Small intestine (tissue), 7 donors: Measurements from ENCODE around the gene STK16. TPM values are rescaled to one million over a fixed set of nuclear protein-coding genes. Genes with fewer than 3 reads are reported as not detected.
A peak's percentile ranks its signal among the peaks of the same experiment; 100 is the strongest.

Source experiments
- DNase-seq, 2 donors: peaks; one replicate each; pipeline versions ENCODE4 v3.0.0 to v3.0.0-alpha.2; 2013
- FAIRE-seq: peaks from 2 replicates; lab custom pipeline; 2012; peaks lifted over from hg19 to GRCh38; lab: Jason Lieb, UNC
- H3K27ac ChIP-seq, 3 donors: one replicate each; pipeline ENCODE4 v1.5.1; 2013; ENCODE audit warnings: low read length in 2 of 3, mild to moderate bottlenecking in 2 of 3, control low read depth in 1 of 3, inconsistent platforms in 1 of 3, low read depth in 1 of 3, moderate library complexity in 1 of 3
- H3K27me3 ChIP-seq, 3 donors: one replicate each; pipeline ENCODE4 v1.6.1; 2013; ENCODE audit warnings: low read length in 3 of 3, inconsistent platforms in 1 of 3; ENCODE audit not compliant: control insufficient read depth in 3 of 3, insufficient read depth in 3 of 3
- H3K36me3 ChIP-seq, 3 donors: one replicate each; pipeline ENCODE4 v1.6.1; 2013; ENCODE audit warnings: low read length in 3 of 3, inconsistent platforms in 1 of 3, low read depth in 1 of 3, mild to moderate bottlenecking in 1 of 3, moderate library complexity in 1 of 3; ENCODE audit not compliant: control insufficient read depth in 3 of 3, insufficient read depth in 2 of 3
- H3K4me1 ChIP-seq, 3 donors: one replicate each; pipeline ENCODE4 v1.6.1; 2013; ENCODE audit warnings: low read length in 2 of 3, inconsistent platforms in 1 of 3, low read depth in 1 of 3, mild to moderate bottlenecking in 1 of 3, moderate library complexity in 1 of 3; ENCODE audit not compliant: control insufficient read depth in 3 of 3, insufficient read depth in 2 of 3
- H3K4me3 ChIP-seq, 3 donors: one replicate each; pipeline ENCODE4 v1.5.1; 2013; ENCODE audit warnings: low read length in 3 of 3, control low read depth in 1 of 3, inconsistent platforms in 1 of 3, low read depth in 1 of 3, mild to moderate bottlenecking in 1 of 3, moderate library complexity in 1 of 3
- H3K9me3 ChIP-seq, 2 donors: one replicate each; pipeline ENCODE4 v1.6.1; 2013; ENCODE audit warnings: low read depth in 1 of 2, low read length in 1 of 2; ENCODE audit not compliant: control insufficient read depth in 2 of 2, insufficient read depth in 1 of 2
- WGBS, 3 donors: extraction: QIAGEN DNeasy Blood & Tissue Kit; methylation state at CpG; one replicate each; pipeline ENCODE4 v1.1.7; 2013; 5-methylcytosine and 5-hydroxymethylcytosine counted together
- polyA plus RNA-seq, 4 donors: library from polyadenylated mRNA; stranded (reverse) in 3 of 4; unstranded in 1 of 4; fragments of 200-250 nt in 3 of 4; fragments of 120-200 nt in 1 of 4; gene quantifications; one replicate each; pipeline versions ENCODE4 v1.2.1 to v1.2.3, GENCODE V29; 2013
- donor health status: healthy with polysubstance abuse.
- donor health status: control.
- donor health status: control.
- donor health status: Bipolar disorder and iron deficiency.
- donor health status: healthy.

STK16 gene
- polyA plus RNA-seq, 4 donors = 31.1 to 53.4 (median 42.6) TPM

DNA sequence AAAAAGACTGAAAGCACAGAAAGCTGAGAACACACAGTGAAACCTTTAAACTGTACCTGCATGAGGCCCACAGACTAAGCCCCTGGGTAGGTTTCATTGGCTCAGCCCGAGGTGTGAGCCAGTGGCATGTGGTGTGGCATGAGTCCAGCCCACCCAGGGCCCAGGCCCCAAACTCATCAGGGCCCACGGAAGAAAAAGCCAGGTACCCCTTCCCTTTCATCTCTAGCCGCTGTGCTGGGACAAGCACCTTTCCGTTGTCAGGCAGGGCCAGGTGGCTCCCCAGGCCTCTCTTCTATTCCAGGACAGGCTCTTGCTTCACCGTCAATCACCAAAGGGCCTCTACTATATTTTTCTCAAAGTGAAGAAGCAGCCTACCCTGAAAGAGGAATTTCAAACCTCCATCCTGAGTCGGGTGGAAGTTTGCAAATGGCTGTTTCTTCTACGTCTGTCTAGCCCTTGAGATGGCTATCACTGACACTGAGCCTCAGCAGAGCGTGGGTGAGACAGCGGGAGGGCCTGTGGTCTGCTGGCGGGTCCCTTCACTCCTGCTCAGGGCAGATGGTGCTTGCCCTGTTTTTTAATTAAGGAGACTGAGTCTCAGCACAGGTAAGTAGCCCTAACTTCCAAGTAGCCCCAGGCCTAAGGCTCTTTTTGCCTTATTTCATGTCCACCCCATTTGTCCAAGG lies 42.4 kb downstream of the STK16 start:
- H3K27me3 ChIP-seq = no peaks in the 10 kb centered on the region
- H3K4me1 ChIP-seq = no peaks in the 10 kb centered on the region
- H3K9me3 ChIP-seq = no peaks in the 10 kb centered on the region
- WGBS, 3 donors = 76 to 84% (median 83%) methylated on average over 10 of the region's 10 CpGs
- H3K4me3 ChIP-seq = no peak overlapping the region
- no peak for DNase-seq
- FAIRE-seq = no peak
- no peak overlapping the region for H3K27ac ChIP-seq
- H3K36me3 ChIP-seq = peaks cover 7 to 39% (median 7%) of the 10 kb centered on the region in 3 donors

DNA sequence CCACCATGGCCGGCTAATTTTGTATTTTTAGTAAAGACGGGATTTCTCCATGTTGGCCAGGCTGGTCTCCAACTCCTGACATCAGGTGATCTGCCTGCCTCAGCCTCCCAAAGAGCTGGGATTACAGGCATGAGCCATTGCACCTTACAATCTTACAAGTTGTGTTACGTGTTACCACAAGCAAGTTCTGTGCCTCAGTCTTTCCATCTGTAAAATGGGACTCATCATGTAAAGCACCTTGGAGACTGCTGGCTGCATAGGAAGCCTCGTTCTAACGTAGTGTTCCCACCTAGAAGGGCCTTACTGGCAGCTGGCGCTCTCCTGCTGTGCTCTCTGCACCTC lies 43.9 kb downstream of the STK16 start:
- no peak for DNase-seq
- H3K27ac ChIP-seq = no peak overlapping the region
- peaks cover 2 to 25% (median 3%) of the 10 kb centered on the region in 3 donors for H3K36me3 ChIP-seq
- 75 to 80% (median 79%) methylated on average over 6 of the region's 6 CpGs for WGBS, 3 donors
- H3K9me3 ChIP-seq = no peaks in the 10 kb centered on the region
- no peaks in the 10 kb centered on the region for H3K27me3 ChIP-seq
- H3K4me3 ChIP-seq = no peak overlapping the region
- no peak for FAIRE-seq
- peaks cover 0 to 2% (median 0%) of the 10 kb centered on the region in 3 donors for H3K4me1 ChIP-seq

DNA sequence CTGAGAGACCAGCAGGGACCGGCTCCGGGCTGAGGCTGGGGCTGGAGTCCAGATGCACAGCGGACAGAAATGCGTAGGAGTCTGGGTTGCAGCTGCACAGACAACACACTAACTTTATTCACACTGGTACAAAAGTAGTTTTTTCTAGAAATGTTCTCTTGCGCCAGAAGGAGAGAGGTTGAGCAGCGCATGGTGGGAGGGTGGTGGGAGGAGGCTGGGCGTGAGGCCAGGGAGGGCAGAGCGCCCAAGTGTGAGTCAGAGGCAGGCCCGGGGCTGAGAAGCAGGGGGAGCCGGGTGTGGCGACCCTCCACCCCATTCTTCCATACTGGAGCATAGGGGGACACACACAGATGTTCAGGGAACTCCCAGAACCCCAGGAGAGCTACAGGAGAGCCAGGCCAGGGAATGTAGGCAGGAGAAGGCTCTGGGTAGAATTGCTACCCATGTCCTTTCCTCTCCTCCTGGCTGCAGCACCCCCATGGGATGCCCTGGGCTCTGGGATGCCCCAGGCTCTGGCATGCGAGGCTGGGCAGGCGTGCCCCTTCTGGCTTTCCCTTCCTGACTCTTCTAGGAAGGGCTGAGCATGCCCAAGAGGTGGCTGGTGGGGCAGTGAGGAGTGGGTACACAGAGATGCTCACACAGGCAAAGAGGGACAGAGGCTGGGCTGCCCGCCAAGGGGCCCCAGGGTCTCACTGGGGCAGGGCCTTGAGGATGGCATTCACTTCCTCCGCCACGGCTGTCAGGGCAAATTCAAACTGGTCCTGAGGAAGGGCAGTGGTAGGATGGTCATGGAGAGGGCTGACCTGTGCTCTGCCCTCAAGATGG lies 44.5 kb downstream of the STK16 start:
- 48 to 57% (median 53%) methylated on average over 16 of the region's 16 CpGs for WGBS, 3 donors
- no peaks in the 10 kb centered on the region for H3K9me3 ChIP-seq
- H3K4me1 ChIP-seq = peaks cover 0 to 2% (median 0%) of the 10 kb centered on the region in 3 donors
- FAIRE-seq (no peak), DNase-seq (peak in 1 of 2 donors; percentile 32)
- H3K27me3 ChIP-seq = no peaks in the 10 kb centered on the region
- H3K36me3 ChIP-seq = peaks cover 2 to 19% (median 3%) of the 10 kb centered on the region in 3 donors
- H3K27ac ChIP-seq = peak overlapping the region in 2 of 3 donors; percentile 19 to 21
- H3K4me3 ChIP-seq = no peak overlapping the region

DNA sequence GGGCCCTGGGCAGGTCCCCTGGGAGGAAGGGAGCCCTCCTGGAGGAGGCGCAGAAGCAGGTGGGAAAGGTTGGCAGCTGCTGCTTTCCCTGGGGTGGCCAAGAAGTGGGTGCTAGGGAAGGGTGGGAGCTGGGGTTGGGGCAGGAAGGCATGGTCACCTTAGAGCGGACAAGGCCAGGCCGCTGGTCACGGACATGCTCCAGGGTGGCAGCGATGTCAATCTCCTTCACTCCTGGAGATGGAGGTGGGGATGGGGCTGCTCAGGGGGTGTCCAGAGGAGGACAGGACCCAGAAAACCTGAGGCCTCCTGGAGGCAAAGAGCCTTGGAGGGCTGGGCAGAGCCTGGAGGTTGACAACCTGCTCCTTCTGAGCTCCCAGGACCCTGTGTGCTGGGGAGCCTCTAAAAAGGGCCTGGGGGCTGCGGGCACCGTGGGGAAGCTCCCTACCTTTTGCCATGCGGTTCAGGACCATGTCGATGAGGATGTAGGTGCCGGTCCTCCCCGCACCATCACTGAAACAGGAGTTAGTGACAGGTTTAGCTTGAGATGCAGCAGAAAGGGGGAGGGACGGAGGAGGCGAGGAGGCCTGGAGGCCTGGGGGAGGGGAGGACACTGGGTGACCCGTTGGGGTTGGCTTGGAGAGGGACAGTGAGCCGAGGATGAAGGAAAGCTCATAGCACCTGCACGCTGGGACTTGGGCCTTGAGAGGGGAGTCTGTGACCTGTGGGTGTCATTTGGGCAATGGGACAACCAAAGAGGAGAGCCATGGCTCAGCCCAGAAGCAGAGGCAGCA lies 45.3 kb downstream of the STK16 start:
- FAIRE-seq = no peak
- no peak for DNase-seq
- Histone ChIP-seq H3K27ac (no peak overlapping the region), H3K9me3 (no peaks in the 10 kb centered on the region), H3K4me1 (peaks cover 0 to 6% (median 0%) of the 10 kb centered on the region in 3 donors), H3K27me3 (no peaks in the 10 kb centered on the region), H3K4me3 (no peak overlapping the region), H3K36me3 (peaks cover 0 to 11% (median 3%) of the 10 kb centered on the region in 3 donors)
- WGBS, 3 donors = 82 to 87% (median 87%) methylated on average over 16 of the region's 16 CpGs

DNA sequence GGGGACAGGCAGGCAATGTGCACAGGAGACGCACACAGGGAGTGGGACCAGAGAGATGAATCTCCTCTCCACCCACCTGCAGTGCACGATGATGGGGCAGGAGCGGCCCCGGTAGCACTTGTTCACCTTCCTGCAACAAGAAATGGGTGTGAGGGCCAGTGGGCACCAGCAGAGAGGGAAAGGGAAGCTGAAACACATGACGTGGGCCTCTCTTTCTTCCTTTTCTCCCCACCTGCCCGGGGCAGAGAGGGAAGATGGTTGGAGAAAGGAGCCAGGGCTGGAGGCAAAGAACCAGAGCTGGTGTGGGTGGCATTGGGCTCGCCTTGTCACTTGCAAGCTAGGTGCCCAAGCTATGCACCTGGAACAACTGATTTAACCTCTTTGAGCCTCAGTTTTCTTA lies 46.1 kb downstream of the STK16 start:
- 78 to 86% (median 79%) methylated on average over 6 to 7 of the region's 7 CpGs for WGBS, 3 donors
- no peak for DNase-seq

DNA sequence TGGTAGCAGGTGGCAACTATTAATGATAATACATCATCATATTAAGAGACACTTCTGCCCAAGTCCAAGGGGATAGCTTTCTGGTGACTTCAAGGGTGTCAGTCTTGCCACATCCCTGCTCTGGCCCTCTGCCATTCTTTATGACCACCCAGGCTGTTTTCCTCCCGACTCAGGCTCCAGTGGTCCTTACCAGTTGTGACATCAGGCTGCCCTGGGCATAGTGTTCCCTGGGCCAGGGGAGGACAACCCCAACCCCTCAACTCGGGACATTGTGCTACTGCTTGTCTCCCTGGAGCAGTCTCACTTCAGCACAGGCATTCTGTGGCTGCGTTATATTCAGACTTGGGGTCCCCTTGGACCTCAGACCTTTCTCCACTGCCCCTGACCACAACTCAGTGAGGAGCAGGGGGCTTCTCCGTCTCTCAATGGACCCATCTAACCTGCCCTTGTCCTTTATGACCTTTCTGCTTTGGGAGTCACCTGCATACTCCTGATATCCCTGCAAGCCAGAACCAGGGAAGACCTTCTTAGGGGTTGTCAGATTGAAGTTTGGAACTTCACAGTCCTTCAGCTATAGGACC lies 46.7 kb downstream of the STK16 start:
- Histone ChIP-seq H3K27ac (no peak overlapping the region), H3K27me3 (peaks cover 0 to 6% (median 0%) of the 10 kb centered on the region in 3 donors), H3K4me3 (no peak overlapping the region), H3K36me3 (no peaks in the 10 kb centered on the region), H3K4me1 (peaks cover 0 to 6% (median 0%) of the 10 kb centered on the region in 3 donors), H3K9me3 (no peaks in the 10 kb centered on the region)
- FAIRE-seq (no peak), DNase-seq (no peak)
- WGBS, 3 donors = 67 to 76% (median 69%) methylated on average over 4 of the region's 4 CpGs

More for the DNA sequence above, 46.1 kb downstream of the STK16 start:
- peaks cover 0 to 5% (median 2%) of the 10 kb centered on the region in 3 donors for H3K36me3 ChIP-seq
- H3K4me3 ChIP-seq = no peak overlapping the region
- H3K27ac ChIP-seq = no peak overlapping the region
- peaks cover 0 to 6% (median 0%) of the 10 kb centered on the region in 3 donors for H3K4me1 ChIP-seq
- no peaks in the 10 kb centered on the region for H3K9me3 ChIP-seq
- peaks cover 0 to 2% (median 0%) of the 10 kb centered on the region in 3 donors for H3K27me3 ChIP-seq
- FAIRE-seq = no peak

DNA sequence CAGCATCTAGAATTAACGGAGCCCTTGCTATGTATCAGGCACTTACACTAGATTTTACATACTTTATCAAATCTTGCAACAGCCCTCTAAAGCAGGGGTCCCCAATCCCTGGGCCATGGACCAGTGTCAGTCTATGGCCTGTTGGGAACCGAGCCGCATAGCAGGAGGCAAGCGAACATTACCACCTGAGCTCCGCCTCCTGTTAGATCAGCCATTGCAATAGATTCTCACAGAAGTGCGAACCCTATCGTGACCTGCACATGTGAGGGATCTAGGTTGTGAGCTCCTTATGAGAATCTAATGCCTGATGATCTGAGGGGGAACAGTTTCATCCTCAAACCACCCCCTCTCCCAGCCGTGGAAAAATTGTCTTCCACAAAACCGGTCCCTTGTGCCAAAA lies 47.3 kb downstream of the STK16 start:
- WGBS, 3 donors = 82 to 89% (median 85%) methylated on average over 9 of the region's 9 CpGs
- peaks cover 0 to 6% (median 0%) of the 10 kb centered on the region in 3 donors for H3K27me3 ChIP-seq
- FAIRE-seq = no peak

More for the DNA sequence above, 47.3 kb downstream of the STK16 start:
- Histone ChIP-seq H3K9me3 (no peaks in the 10 kb centered on the region), H3K36me3 (no peaks in the 10 kb centered on the region), H3K4me1 (peaks cover 0 to 6% (median 0%) of the 10 kb centered on the region in 3 donors), H3K27ac (no peak overlapping the region), H3K4me3 (no peak overlapping the region)
- no peak for DNase-seq
